GM08714 (cell line): ENCODE measurements around the gene TIMD4.
"Not testable (repeated sequence)": the region's sequence is repeated elsewhere in the genome, so short reads cannot be mapped to it uniquely, and the experiment has no call there.

ENCODE experiments used
- H3K4me3 ChIP-seq: fragments of 200-500 bp; sonication (Bioruptor generic); 2 replicates; pipeline ENCODE4 v1.5.1; 2014; ENCODE audit warnings: mild to moderate bottlenecking, low read length, inconsistent platforms
- ZNF274 ChIP-seq: IDR thresholded peaks from 2 replicates; pipeline ENCODE4 v1.6.1; 2012; ENCODE audit warnings: mild to moderate bottlenecking, low read depth, low read length

The TIMD4 gene

DNA sequence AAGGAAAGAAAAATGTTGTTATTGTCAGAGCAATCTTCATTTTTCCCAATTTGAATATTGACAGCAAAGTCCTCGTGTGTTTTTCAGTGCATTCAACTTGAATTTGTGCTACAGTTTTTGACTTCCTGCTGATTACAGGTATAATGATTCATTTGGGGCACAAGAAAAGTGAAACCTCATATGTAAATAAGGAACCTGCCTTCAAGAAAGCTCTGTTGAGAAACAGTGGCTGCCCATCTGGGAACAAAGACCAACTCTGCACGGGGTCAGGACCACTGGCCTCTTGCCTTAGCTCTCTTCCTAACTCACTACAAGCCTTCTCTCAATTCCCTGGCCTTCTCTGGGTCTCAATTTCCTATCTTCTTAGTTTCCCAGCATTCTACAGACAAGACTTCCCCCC lies 21.0 kb downstream of the TIMD4 start:
- peak overlapping the region; percentile 28; the same call in 1 of the 2 replicates for H3K4me3 ChIP-seq
- TF ChIP-seq ZNF274, result no peak

DNA sequence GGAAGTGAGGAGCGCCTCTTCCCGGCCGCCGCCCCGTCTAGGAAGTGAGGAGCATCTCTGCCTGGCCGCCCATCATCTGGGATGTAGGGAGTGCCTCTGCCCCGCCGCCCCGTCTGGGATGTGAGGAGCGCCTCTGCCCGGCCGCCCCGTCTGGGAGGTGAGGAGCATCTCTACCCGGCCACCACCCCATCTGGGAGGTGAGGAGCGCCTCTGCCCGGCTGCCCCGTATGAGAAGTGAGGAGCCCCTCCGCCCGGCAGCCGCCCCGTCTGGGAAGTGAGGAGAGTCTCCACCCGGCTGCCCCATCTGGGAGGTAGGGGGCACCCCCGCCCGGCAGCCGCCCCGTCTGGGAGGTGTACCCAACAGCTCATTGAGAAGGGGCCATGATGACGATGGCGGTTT lies 22.6 kb downstream of the TIMD4 start:
- not testable (repeated sequence) for H3K4me3 ChIP-seq

DNA sequence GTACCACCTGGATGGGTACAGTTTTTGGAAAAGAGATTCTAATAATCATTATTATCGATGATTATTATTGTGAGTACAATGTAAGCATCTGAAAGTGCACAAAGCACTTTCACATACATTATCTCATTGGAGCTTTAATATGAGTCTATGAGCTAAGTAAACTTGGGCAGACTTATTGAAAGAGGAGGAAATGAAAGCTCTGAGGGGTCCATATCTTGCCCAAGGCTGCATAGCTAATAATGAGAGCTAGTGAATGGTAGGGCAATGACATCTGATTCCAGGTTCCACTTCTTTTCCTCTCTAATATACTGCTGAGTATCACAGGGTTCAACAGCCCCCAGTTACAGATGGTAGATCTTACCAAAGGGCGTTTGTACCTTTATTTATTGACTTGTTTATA lies 26.1 kb downstream of the TIMD4 start:
- H3K4me3 ChIP-seq, result no peak overlapping the region
- no peak for TF ChIP-seq ZNF274

DNA sequence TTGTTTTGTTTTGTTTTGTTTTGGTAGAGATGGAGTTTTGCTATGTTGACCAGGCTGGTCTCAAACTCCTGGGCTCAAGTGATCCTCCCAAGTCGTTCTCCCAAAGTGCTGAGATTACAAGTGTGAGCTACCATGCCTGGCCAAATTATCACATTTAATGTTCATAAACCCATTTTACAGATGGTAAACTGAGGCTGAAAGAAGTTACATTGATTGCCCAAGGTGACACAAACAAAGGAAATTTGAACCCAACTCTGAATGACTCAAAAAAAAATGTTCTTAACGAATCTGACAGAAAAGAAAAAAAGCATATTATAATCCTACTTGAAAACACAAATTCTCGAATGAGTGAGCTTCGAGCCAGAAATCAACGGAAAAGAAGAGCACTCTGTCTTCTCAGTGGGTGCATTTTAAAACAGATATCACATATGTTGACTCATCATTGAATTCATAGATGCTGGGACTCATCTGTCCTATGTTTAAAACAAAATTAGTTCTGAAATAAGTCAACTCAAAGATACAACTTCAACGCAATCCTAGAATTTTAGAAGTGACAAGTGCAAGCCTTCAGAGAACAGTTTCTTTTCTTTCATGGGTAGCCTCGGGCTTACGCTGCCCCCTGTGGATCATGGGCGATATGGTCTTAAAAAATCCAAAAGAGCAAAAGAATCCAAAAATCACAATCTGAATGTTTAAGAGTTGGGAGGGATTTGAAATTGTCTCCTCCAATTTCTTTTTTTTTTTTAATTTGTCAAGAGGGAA lies 28.4 kb downstream of the TIMD4 start:
- H3K4me3 ChIP-seq, result no peak overlapping the region
- no peak for TF ChIP-seq ZNF274

DNA sequence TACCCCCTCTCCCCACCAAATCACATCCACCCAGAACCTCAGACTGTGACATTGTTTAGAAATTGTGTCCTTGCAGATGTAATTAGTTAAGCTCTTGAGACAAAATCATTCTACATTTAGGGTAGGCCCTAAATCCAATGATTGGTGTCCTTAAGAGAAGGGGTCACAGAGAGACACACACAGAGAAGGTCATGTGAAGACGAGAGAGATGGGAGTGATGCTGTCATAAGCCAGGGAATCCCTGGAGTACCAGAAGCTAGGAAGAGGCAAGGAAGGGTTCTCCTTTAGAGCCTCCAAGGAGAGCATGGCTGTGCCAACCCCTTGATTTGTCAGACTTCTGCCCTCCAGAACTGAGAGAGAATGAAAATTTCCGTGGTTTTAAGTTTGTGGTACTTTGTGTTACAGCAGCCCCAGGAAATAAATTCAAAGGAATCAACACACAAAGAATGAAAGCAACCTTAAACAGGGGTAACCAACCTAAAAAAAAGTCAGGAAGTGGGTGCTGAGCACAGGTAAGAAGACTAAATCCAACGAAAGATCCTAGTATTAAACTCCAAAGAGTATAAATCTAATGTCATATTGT lies 33.6 kb downstream of the TIMD4 start:
- no peak for TF ChIP-seq ZNF274
- no peak overlapping the region for H3K4me3 ChIP-seq

DNA sequence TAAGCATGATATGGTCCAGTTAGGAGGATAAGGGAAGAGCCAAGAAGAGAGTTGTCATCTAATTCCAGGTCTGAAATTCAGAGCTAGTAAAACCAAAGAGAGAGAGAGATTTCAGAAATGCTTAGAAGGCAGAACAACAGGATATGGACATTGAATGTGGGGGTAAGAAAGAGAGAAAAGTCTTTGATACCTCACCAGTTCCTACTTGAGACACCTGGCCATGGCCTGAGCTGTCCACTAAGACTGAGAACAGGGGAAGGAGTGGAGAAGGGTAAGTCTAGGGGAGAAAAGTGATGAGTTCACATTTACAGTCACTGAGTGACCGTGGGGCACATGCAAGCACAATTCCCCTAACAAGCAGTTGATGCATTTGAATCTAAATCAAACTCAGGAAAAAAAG lies 35.5 kb downstream of the TIMD4 start:
- no peak overlapping the region for H3K4me3 ChIP-seq
- TF ChIP-seq ZNF274, result no peak

DNA sequence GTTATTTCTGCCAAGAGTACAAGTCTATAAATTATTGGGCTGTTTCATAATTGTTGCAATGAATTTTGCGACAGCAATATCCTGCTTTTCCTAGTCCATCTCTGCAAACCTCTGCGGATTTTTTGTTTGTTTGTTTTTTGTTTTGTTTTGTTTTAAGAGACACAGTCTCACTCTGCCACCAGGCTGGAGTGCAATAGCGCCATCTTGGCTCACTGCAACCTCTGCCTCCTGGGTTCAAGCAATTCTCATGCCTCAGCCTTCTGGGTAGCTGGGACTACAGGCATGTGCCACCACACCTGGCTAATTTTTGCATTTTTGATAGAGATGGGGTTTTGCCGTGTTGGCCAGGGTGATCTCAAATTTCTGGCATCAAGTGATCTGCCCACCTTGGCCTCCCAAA lies 37.3 kb downstream of the TIMD4 start:
- not testable (repeated sequence) for H3K4me3 ChIP-seq

DNA sequence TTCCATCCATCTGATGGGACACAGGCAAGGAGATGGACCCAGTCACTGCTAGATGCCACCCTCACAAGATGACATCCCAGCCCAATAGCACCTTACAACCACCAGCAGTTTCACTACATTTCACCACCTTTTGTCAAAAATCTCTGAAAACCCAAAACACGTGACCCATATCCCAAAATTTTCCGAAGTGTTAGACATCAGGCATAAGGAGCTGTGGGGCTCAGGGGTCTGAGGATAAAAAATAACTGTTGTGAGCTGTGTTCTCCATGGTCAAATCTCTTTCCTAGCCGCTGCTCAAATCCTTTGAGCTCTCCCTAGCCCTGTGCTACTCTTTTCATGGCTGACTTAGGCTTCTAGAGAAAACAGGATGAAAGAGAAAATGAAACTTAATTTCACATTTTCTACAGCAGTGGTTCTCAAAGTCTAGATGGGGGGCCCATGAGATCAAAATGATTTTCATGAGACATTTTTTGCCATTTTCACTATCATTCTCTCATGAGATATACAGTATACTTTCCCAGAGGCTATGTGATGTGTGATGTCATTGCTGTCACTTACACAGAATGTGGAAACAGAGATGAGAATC lies 40.7 kb downstream of the TIMD4 start:
- TF ChIP-seq ZNF274, result no peak
- peak overlapping the region; percentile 52; the same call in 1 of the 2 replicates for H3K4me3 ChIP-seq

DNA sequence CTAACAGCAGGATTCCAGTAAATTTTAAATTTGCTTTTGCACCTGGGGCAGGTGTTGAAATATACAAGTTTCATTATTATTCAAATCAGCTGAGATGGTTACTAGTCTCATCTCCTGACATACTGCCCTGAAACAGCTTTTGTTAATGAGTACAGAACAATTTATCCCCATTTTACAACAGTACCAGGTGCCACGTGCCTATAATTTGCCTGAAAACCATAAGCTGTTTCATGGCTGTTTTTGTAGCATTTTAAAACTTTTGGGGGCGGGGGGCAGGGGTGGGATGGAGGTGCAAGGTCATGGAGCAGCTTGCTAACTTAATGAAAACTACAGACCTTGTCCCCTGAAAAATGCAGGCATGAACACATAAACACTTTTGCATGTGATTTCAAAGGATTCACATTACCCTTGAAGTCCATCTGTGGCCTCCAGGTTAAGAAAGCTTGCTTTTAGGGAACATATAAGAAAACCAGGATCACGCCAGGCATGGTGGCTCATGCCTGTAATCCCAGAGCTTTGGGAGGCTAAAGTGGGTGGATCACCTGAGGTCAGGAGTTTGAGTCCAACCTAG lies 42.1 kb downstream of the TIMD4 start:
- TF ChIP-seq ZNF274, result no peak
- peak overlapping the region; percentile 44; the same call in 1 of the 2 replicates for H3K4me3 ChIP-seq

DNA sequence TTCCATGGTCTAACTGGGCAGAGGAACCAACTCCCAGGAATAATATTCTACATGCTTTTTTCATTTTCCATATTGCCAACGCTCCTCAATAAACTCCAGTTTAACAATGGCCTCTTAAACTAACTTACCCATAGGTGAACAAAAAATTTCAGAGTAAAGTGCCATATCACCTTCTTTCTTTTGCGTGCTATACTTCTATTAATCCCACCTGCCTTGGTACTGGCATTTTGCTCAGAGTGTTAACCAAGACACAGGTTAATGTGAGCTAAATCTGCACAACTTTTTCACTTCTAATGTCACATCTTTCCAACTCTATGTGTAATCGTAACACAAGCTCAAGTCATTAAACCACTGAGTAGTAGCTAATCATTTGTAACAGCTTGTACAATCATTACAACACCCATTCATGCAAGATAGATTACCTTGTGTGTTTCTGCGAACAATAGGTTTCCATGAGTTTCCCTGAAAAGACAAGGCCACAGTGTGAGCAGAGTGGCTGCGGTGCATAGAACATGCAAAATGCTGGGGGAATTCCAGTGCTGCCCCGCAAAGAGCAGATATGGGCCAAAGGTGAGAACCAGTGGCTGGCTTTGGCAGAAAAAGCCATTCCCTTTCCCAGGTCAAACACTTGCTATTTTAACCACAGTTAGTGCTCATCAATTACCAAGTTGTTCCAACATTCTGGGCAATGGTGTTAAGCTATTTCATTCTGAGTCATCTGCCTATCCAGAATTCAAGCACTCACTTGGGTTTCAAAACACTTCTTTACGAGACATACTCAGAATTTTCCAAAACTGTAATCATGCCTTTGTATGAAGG lies 42.8 kb downstream of the TIMD4 start:
- H3K4me3 ChIP-seq, result peak overlapping the region; percentile 37
- TF ChIP-seq ZNF274, result no peak

DNA sequence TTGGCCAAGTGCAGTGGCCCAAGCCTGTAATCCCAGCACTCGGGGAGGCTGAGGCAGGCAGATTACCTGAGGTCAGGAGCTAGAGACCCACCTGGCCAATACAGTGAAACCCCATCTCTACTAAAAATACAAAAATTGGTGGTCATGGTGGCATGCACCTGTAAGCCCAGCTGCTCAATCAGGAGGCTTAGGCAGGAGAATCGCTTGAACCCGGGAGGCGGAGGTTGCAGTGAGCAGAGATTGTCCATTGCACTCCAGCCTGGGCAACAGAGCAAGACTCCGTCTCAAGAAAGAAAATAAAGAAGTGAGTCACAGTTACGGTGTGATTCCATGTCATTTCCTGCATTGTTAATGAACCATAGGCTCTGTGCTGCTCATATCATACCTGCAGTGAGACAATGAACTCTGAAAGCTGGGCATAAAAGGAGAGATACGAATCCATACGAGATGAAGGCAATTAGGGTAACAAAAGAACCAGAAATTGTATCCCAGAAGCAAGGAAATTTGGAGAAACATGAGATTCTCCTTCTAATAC lies 44.6 kb downstream of the TIMD4 start:
- TF ChIP-seq ZNF274, result no peak
- no peak overlapping the region for H3K4me3 ChIP-seq

DNA sequence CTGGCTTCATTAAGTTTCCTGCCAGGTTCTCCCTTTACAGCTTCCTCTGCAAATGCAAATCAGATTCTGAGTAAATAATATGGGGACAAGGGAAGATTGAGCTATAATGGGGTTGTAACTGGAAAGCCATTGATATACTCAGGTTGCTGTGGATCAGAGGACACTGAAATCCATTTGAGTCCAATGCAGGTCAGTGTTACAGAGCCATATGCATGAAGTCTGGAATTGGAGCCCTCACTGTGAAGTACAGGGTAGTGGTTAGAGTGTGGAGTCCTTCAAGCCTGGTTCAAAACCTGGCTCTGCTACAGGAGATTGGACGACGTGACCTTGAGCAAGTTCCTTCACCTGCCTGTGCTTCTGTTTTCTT lies 48.7 kb downstream of the TIMD4 start:
- TF ChIP-seq ZNF274, result no peak
- H3K4me3 ChIP-seq, result peak overlapping the region; percentile 17; the same call in 1 of the 2 replicates

DNA sequence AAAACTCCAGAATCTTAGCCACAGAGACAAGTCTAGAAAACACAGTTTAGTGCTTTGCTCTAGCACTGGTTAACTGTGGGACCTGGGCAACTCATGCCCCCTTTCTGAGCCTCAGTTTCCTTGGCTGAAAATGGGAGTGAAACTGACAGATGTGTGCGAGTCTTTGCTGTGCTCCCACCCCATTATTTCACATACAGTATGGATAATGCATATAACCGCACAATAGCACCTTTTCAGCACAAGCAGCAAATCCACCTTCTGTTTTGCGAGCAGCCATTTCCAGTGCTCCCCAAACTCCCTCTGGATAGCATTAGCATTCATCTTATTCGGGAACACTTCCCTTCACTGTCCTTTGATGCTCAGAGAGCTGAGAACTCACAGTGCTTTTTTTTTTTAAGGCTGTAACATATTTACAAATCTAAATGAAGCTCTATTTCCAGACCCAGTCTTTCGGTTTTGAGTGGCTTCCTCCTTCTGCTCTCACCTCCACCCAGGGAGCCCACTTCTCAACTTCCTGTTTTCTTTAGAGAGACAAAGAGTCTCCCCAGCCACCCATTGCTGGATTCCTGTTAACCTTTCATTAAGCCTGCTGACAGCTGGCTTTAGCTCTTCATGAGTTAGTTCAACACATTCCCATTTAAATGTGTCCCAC lies 49.2 kb downstream of the TIMD4 start:
- TF ChIP-seq ZNF274, result no peak
- H3K4me3 ChIP-seq, result peak overlapping the region; percentile 52; the same call in 1 of the 2 replicates

DNA sequence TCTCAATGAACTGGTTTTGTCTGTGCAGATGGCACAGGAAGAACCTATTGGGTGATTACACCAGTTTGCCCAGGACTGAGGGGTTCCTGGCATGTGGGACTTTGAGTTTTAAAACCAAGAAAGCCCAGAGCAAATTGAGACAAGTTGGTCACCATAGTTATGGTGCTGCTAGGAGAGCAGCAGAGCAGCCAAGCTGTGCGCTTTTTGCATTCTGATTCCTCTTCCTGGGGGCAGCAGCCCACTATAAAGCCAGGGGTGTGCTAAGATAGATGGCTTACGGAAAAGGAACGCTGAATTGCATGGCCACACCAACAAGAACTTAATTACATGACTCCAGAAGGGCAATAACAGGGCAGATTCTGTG lies 49.7 kb downstream of the TIMD4 start:
- H3K4me3 ChIP-seq, result peak overlapping the region; percentile 0; the same call in 1 of the 2 replicates
- TF ChIP-seq ZNF274, result no peak
